GM19193 (cell line): ENCODE data around the gene DPEP2.

Experiments
- POLR2A ChIP-seq: IDR thresholded peaks from 4 replicates; pipeline ENCODE4 v1.6.1; 2011; ENCODE audit not compliant: insufficient read depth, insufficient read length; ENCODE audit errors: extremely low read depth

Gene DPEP2

GRCh38 chr16:67967958-67968399, 31.3 kb downstream of the DPEP2 start:
- no peak for TF ChIP-seq POLR2A

- TF ChIP-seq POLR2A = no peak
Observed at GRCh38 chr16:67967183-67967957, 31.9 kb downstream of the DPEP2 start.

DNA sequence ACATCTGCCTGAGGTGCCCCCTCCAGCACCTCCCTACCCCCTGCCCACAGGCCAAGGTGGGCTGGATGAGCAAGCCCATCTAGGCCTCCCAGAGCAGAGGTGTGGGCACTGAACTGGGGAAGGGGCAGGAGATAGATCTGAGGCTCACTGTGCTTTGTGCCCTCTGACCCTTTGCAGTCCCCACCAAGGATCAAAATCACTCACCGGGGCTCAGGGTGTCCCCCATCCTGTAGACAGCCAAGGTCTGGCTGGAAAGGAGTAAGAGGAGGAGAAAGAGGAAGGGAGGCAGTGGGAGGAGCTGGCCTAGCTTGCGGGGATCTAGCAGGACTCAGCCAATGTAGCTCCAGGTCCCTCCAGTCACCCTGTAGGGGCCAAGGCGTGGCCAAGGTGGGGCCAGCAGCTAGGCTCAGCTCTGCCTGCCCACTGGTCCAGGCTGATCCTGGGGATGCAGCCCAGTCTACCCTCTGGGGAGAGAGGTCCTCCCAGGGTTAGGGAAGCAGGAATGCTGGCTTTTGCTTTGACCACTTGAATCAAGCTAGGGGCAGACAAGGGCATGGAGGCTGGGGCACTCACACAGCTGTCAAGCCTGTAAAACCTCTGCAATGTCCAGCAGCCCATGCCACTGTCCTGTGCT, 32.6 kb downstream of the DPEP2 start:
- TF ChIP-seq POLR2A = no peak

DNA sequence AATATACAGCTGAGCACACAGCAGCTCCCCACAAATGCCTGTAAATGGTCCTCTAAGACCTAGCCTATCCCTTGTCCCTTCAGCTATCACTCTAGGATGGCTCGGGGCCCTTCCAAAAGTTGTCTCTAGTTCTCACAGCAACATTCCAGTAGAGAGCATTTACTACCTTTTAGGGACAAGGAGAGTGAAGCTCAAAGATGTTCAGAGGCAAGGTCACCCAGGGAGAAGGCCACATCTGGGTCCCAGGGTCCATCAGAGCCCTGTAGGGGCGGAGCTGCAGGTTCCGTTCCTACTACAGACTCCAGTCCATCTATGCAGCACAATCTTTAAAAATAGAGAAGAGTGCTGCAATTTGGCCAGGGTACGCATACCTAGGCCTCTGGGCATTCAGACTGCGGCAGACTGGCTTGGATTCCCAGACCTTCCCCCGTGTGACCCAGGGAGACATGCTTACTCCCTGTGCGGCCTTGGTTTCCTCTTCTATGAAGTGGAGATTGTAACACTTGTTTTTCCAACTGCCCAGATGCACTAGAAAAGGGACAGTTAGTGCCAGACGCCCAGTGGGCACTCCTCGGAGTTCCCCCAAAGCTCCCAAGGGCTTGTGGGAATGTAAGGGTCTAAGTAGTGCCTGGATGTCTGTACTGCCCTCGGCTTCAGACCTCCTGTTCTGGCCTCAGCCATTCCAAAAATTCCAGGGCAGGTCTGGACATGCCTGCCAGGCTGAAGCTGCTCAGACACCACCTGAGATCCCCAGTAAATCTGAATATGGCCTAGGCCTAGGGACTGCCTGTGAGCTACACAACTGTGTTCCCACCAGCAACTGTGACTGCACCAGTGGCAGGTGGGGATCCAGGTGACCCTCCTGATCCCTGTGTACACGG, 33.4 kb downstream of the DPEP2 start:
- TF ChIP-seq POLR2A = no peak

DNA sequence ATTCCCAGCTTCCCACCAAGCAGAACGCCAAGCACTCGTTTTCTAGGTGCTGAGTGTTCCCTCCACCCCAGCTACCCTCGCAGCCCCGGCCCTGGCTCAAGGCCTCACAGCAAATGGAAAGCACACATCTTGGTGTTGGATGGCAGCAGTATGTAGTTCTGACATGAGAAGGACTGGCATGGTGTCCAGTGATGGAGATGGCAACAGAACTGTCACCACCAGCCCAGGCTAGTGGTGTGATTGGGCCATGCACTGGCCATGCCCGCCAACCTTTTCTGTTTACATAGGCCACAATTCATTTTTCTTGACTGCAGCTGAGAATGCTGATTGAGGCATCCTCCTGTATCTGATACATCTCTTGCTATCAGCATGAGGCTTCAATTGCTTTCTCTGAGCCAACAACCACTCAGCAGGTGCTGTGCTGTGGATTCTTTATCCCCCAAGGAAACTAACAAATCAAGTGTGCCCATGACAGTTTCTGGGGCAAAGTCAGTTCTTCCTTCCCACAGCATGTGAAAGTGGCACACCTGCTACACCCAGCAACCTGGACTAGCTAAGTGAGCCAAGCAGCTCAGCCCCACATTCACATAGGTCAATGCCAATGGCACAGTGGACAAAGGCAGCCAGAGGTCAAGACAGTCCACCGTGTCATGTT, 34.7 kb downstream of the DPEP2 start:
- TF ChIP-seq POLR2A = no peak

GRCh38 chr16:67963662-67964321, 35.5 kb downstream of the DPEP2 start:
- TF ChIP-seq POLR2A = no peak

GRCh38 chr16:67963292-67963661, 36.0 kb downstream of the DPEP2 start:
- no peak for TF ChIP-seq POLR2A

DNA sequence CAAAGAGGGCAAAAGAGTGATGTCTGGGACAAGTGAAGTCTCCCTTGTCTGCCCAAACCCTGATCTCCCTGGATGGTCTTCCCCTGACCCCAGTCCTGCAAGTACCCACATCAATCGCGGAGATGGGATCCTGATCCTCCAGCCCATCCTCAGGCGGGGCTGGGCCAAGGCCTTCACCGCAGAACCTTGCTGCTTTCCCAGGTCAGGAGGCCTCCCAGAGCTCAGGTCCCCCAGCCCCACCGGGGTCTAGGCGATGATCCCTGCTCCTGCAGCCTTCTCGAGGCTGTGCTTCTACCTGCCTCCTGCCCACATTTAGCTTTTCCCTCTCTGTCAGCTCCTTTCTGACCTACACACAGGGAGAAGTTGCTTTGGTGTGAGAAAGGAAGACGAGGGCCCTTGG, 37.1 kb downstream of the DPEP2 start:
- TF ChIP-seq POLR2A = no peak

- no peak for TF ChIP-seq POLR2A
Observed at GRCh38 chr16:67961551-67961957, 37.7 kb downstream of the DPEP2 start.

- no peak for TF ChIP-seq POLR2A
Observed at GRCh38 chr16:67959536-67960329, 39.6 kb downstream of the DPEP2 start.

GRCh38 chr16:67957622-67958021, 41.7 kb downstream of the DPEP2 start:
- no peak for TF ChIP-seq POLR2A

- TF ChIP-seq POLR2A = no peak
Observed at GRCh38 chr16:67954421-67955196, 44.7 kb downstream of the DPEP2 start.
